Measurements from ENCODE around the gene TADA2A.

The TADA2A gene

DNA sequence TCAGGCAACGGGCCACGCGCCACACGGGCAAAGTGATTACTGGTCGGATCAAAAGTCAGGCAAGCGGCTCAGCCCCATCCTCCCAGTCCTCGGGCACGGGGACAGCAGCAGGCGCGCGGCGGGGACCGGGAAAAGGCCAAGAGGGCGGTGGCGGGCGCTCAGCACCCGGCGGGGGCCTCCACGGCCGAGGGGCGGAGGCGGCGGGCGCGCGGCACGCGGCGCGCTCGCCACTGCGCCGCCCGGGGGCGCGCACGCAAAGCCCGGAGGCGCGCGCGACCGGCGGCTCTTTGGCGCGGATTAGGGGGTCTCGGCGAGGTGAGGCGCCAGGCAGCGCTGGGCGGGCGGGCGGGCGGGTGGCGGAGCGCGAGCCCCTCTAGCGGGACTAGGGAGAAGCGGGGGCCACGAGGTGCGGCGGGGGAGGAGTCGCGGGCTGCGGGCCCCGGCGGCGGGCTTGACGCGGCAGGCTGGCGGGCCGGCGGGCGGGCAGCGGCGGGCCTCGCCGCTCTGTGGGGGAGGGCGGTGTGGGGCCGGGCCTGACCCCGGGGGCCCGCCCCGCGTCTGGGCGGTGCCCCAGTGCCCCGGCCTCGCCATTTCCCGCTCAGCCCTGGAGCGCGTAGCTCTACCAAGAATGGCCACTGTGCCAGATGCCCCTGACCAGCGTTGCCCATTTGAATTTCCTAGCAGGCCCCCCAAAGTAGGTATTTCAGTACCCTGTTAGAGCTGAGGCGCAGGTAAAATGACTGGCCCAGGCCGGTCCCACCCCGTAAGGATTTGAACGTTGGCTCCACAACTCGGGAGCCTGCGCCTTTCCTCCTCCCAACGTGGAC, at the start of gene TADA2A, which contains the start of gene ACACA:
TADA2A (plus strand) TSS at position 252 of the 827 bp plus-strand sequence. CDS start 4,480 bp downstream, outside the sequence.
ACACA (minus strand) TSS at position 202 of the 827 bp plus-strand sequence. CDS start 537 bp downstream, outside the sequence.
- no peak for FAIRE-seq

- no peak for FAIRE-seq
Observed at GRCh38 chr17:37358098-37358829, 48.4 kb upstream of the TADA2A start.

- no peak for FAIRE-seq
Observed at GRCh38 chr17:37358830-37359681, 47.6 kb upstream of the TADA2A start.

DNA sequence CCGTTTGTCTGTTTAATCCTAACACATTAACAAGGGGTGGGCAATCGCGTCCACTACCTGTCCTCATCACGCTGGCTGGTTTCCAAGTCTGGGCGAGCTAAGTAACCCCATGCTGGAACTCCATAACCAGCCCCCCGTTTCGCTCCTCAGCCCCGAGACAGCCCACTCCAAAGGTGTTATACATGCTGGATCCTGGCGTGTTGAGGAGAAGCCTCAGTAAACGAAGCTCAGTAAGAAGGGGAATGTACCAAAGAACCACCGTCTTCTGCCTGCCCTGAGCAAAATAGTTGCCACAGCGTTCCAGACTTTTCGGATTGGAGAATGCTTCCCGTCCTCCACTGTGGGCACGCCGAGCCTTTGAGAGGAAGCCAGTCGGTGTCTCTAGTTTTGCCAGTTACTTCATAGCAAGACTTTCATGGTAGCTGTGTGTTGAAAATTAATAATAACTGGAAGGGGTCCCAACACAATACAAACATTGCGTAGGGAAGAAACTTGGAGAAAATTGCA, 47.0 kb upstream of the TADA2A start:
- FAIRE-seq, result no peak

GRCh38 chr17:37360632-37361031, 46.1 kb upstream of the TADA2A start:
- FAIRE-seq, result no peak

GRCh38 chr17:37361543-37361942, 45.1 kb upstream of the TADA2A start:
- no peak for FAIRE-seq

- FAIRE-seq, result no peak
Observed at GRCh38 chr17:37365589-37365988, 41.1 kb upstream of the TADA2A start.

- FAIRE-seq, result no peak
Observed at GRCh38 chr17:37368577-37368976, 38.1 kb upstream of the TADA2A start.

- FAIRE-seq, result no peak
Observed at GRCh38 chr17:37373530-37374159, 33.0 kb upstream of the TADA2A start.

GRCh38 chr17:37375706-37376105, 31.0 kb upstream of the TADA2A start, which contains the start of gene C17orf78:
C17orf78 (plus strand) TSS chr17:37375985; CDS start chr17:37376093, 108 bp downstream.
- FAIRE-seq, result no peak

DNA sequence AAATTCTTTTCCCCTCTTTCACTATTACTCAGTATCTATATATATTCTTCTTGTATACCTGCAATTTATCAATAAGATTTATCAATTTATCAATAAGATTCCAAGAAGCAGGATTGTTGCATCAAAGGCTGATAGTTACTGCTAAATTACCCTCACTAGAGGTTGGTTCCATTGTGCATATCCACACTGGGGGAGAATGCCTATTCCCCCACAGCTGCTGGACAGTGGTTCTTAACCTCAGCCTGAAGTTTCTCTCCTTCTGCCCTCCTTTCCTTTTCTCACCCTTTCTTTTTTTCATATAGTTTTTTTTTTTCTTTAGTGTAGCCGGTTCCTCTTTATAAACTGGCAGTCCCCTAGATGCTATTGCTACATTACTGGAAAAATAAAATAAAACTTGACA, 24.6 kb upstream of the TADA2A start:
- FAIRE-seq, result no peak

- FAIRE-seq, result no peak
Observed at GRCh38 chr17:37384560-37385149, 22.0 kb upstream of the TADA2A start.

DNA sequence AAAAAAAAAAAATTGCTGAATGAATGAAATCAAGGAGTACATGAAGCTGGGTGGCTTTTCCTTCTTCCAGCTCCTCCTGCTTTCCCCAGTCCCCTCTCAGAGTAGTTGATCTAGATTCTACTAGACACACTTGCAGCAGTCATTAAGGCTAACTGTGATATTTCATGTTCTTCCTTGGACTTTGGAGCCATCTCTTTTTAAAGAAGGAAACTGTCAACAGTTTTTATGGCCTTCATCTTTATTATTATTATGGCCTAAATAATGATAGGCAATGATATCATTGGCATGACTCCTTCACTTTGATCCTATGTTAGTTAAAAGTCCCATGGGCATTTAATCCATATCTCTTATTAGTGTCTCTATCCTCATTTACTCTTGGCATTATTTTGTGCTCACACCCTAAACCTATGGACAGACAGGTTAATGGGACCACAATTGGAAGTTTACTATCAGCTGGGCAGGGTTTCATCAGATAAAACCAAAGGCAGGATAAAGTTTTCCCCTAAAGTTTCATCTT, 21.2 kb upstream of the TADA2A start:
- FAIRE-seq, result no peak

- FAIRE-seq, result no peak
Observed at GRCh38 chr17:37386462-37386861, 20.2 kb upstream of the TADA2A start.

- no peak for FAIRE-seq
Observed at GRCh38 chr17:37388266-37388665, 18.4 kb upstream of the TADA2A start.

GRCh38 chr17:37389160-37389559, 17.5 kb upstream of the TADA2A start:
- no peak for FAIRE-seq

DNA sequence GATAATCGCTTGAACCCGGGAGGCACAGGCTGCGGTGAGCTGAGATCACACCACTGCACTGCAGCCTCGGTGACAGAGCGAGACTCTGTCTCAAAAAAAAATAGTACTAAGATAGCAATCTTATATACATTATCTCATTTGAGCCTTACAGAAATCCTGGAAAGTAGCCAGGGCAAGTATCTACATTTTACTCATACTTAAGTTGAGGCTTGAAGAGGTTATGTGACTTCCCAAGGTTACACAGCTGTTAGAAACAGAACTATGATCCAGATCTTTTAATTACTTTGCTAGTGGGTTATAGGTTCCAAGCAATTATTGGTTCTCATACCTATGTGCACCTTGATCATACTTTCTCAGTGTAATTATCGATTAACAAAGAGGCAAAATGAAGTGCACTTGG, 15.5 kb upstream of the TADA2A start:
- FAIRE-seq, result no peak

DNA sequence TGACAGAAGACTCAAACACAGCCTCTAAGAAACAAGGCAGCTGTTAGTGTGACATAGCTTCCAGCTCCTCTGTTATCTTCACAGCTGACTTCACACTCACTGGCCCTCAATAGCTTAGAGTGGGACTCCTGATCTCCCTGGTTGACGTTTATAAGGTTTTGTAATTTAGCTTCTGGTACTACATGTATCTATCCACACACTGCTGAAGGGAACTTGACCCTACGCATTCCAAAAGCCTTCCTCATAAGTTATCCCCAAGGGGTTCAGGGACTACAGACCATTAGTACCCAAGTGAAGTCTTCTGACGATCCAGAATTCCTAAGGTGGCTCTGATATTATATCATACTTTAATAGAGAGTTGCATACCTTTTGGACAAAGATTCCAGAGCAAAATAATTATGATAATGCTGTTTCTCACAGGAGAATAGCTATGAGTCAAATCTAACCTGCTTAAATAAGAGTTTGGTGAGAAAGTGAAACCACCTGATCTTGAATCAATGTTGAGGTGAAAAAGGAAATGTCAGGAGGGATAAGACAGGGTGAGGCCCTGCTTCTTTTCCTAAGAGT, 14.6 kb upstream of the TADA2A start:
- FAIRE-seq, result no peak

- FAIRE-seq, result no peak
Observed at GRCh38 chr17:37393352-37393751, 13.3 kb upstream of the TADA2A start.

DNA sequence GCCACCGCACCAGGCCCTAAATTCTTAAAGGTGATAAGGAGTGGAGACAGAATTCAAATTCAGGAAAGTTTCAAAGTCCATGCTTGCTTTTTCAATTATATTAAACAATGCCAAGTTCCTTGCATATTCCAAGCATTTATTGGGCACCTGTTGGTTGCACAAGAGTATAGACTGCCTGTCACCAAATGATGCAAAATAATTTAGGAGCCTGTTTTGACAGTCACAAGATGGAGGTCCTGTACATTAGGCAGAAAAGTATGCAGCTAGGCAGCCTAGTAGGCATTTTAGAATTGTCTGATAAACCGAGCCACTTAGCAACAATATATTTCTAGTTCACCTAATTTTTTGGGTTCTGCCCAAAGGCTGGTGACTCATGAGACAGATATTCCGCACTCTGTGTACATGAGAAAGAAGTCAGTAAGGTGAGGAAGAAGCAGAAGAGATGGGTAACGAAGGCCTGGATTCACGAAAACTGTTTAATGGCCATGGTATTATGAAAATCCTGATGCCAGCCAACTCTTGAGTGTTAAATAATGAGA, 7.4 kb upstream of the TADA2A start:
- FAIRE-seq, result no peak

GRCh38 chr17:37400505-37400904, 6.2 kb upstream of the TADA2A start:
- FAIRE-seq, result no peak
